Keratinocyte (primary cell): ENCODE results near the gene ZNF708.
"Not testable (repeated sequence)": the region's sequence is repeated elsewhere in the genome, so short reads cannot be mapped to it uniquely, and the experiment has no call there.

Experiments used
- EZH2 ChIP-seq: IDR thresholded peaks from one replicate; pipeline ENCODE4 v1.6.1; 2012; ENCODE audit warnings: inconsistent platforms, mild to moderate bottlenecking, low read length, moderate library complexity
- TF ChIP-seq, protein P1 (sequence below), 3 experiments: IDR thresholded peaks in 1 of 3; conservative IDR thresholded peaks in 1 of 3; optimal IDR thresholded peaks in 1 of 3; 2 replicates in 2 of 3; 3 replicates in 1 of 3; pipeline versions ENCODE3 to v1.5.1; 2011; ENCODE audit warnings: low read length in 3 of 3, mild to moderate bottlenecking in 3 of 3, moderate library complexity in 2 of 3, control low read depth in 1 of 3, inconsistent platforms in 1 of 3; ENCODE audit not compliant: insufficient read depth in 2 of 3; ENCODE audit errors: extremely low read depth in 1 of 3

DNA sequence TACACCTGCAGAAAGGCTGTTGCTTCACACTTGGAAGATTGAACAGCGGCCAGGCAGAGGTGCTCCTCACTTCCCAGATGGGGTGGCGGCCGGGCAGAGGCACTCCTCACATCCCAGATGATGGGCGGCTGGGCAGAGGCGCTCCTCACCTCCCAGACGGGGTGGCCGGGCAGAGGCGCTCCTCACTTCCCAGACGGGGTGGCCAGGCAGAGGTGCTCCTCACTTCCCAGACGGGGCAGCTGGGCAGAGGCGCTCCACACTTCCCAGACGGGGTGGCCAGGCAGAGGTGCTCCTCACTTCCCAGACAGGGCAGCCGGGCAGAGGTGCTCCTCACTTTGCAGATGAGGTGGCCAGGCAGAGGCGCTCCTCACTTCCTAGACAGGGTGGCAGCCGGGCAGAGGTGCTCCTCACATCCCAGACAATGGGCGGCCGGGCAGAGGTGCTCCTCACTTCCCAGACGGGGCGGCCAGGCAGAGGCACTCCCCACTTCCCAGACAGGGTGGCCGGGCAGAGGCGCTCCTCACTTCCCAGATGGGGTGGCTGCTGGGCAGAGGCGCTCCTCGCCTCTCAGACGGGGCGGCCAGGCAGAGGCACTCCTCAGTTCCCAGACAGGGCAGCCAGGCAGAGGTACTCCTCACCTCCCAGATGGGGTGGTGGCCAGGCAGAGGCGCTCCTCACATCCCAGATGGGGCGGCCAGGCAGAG, 69.6 kb downstream of the ZNF708 start:
- TF ChIP-seq, protein P1, sequence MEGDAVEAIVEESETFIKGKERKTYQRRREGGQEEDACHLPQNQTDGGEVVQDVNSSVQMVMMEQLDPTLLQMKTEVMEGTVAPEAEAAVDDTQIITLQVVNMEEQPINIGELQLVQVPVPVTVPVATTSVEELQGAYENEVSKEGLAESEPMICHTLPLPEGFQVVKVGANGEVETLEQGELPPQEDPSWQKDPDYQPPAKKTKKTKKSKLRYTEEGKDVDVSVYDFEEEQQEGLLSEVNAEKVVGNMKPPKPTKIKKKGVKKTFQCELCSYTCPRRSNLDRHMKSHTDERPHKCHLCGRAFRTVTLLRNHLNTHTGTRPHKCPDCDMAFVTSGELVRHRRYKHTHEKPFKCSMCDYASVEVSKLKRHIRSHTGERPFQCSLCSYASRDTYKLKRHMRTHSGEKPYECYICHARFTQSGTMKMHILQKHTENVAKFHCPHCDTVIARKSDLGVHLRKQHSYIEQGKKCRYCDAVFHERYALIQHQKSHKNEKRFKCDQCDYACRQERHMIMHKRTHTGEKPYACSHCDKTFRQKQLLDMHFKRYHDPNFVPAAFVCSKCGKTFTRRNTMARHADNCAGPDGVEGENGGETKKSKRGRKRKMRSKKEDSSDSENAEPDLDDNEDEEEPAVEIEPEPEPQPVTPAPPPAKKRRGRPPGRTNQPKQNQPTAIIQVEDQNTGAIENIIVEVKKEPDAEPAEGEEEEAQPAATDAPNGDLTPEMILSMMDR (optimal IDR thresholded peaks at IDR 0.05 in 1 of 3, IDR thresholded peaks at IDR 0.05 in 1 of 3, conservative IDR thresholded peaks at IDR 0.05 in 1 of 3; ENCODE audit: extremely low read depth in 1 of 3, insufficient read depth in 2 of 3, low read length in 3 of 3), result not testable (repeated sequence)
- not testable (repeated sequence) for TF ChIP-seq EZH2
